D341Med (cell line): ENCODE measurements around the gene SUPT3H.

Experiments used
- DNase-seq: peaks from one replicate; pipeline ENCODE4 v3.0.0; 2012; ENCODE audit warnings: low spot score

The SUPT3H gene

GRCh38 chr6:45377554-45378333 is at the start of gene SUPT3H:
Gene SUPT3H (minus strand): TSS chr6:45377934.
- peak; percentile 98 for DNase-seq

- DNase-seq: no peak
Observed at GRCh38 chr6:45426251-45426650, 48.5 kb upstream of the SUPT3H start.

GRCh38 chr6:45424451-45424861 is 46.7 kb upstream of the SUPT3H start:
- no peak for DNase-seq

- no peak for DNase-seq
Observed at GRCh38 chr6:45423824-45424450, 46.2 kb upstream of the SUPT3H start.

GRCh38 chr6:45423111-45423823 is 45.5 kb upstream of the SUPT3H start:
- DNase-seq: peak; percentile 50

DNA sequence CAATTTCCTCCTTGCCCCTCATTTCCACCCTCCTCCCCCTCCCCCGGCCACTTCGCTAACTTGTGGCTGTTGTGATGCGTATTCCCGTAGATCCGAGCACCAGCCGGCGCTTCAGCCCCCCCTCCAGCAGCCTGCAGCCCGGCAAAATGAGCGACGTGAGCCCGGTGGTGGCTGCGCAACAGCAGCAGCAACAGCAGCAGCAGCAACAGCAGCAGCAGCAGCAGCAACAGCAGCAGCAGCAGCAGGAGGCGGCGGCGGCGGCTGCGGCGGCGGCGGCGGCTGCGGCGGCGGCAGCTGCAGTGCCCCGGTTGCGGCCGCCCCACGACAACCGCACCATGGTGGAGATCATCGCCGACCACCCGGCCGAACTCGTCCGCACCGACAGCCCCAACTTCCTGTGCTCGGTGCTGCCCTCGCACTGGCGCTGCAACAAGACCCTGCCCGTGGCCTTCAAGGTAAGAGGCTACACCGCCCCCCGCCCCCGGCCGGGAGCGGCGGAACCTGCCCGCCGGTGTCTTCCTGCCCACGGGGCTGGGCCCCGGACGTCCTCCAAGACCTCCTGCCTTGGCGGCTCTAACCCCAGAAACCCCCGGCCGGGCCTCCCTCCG is 44.9 kb upstream of the SUPT3H start:
- peak; percentile 46 for DNase-seq

- peak; percentile 85 for DNase-seq
Observed at GRCh38 chr6:45421709-45422502, 44.2 kb upstream of the SUPT3H start.

DNA sequence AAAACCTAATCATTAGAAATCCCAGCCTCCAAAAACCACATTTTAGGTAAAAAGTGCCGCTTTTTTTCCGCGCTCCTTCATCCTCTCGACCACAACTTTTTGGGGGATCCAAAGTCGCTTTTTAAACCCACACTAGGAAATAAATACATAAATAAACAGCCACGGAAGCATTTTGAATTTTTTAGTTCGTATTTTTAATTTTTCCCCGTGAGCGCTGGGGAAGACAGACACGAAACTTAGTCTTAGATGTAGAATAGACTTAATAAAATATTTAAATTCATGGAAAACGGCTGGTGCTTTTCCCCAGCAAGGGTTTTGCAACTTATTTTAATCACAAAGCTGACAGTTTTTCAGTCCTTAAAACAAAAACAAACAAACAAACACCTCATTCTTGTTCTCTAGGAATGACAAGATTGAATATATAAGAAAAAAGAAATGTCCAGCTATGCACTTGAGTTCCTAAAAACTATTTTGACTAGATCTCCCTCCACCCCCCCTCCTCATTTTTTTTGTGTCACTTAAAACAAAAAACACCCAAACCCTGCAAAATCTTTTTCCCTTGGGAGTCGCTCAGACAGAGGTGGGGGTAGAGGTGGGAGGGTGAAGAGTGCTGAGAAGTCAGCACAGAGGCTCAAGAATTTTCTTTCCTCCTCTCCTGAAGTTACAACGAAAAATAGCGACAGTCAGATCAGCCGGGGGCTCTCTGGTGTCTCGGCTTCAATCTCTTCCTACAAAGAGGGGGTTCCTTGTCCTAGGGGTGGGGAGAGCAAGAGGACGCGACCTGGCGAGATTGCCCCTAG is 43.4 kb upstream of the SUPT3H start:
- DNase-seq: no peak

- peak; percentile 36 for DNase-seq
Observed at GRCh38 chr6:45420083-45420908, 42.6 kb upstream of the SUPT3H start.

DNA sequence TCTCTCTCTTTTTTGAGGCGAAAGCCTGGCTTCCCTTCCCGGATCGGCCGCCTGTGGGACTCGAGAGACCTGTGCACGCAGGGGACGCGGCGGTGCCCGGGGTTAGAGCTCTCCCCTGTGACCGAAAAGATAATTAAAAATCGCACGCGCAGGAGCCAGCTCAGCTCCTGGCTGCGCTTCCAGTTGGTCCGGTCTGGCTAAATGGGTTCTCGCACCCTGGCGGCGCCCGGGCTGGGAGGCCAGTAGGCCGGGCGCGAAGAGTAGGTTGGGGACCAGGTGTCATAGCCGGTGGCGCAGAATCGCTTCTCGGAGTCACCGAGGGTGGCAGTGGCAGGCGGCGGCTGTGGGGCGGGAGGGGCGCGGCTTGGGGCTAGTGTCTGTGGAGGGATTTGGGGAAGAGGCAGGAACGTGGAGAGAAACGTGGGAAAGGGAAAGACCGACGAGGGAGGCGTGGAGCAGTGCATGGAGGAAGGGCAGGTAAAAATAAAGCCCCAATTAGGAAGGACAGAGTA is 41.9 kb upstream of the SUPT3H start:
- DNase-seq: peak; percentile 83

- no peak for DNase-seq
Observed at GRCh38 chr6:45417436-45417835, 39.7 kb upstream of the SUPT3H start.

GRCh38 chr6:45416700-45417099 is 39.0 kb upstream of the SUPT3H start:
- no peak for DNase-seq

DNA sequence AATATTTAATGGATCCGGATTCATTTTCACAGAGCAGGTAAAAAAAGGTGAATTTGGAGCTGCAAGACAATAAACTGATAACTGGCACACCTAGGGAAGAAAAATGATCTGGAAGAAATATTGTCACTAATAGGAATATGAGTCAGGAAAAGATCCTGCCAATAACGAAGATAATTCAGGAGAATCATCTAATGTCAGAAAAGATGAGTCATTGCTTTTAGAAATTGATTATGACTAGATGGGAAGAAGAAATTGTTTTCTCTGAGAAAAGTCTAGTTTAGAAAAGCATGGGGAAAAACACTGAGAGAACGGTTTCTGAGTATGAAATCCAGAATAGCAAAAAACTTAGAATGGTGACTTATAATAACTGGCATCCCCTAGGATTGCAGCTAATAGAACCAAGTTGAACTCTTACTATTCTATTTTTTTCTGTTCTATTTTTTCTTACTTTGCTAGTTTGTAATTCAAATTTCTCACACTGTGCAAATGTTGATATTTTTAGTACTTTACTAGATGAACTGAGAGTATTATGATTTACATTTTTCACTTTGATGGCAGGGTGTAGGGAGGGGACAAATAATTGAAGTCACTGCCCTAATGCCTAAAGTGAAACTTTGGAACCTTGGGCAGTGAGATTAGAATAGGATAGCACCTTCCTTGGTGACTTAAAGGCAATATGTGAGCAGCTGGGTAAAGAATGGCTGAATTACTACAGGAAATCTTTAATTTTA is 38.2 kb upstream of the SUPT3H start:
- DNase-seq: no peak

GRCh38 chr6:45415315-45415714 is 37.6 kb upstream of the SUPT3H start:
- peak; percentile 28 for DNase-seq

DNA sequence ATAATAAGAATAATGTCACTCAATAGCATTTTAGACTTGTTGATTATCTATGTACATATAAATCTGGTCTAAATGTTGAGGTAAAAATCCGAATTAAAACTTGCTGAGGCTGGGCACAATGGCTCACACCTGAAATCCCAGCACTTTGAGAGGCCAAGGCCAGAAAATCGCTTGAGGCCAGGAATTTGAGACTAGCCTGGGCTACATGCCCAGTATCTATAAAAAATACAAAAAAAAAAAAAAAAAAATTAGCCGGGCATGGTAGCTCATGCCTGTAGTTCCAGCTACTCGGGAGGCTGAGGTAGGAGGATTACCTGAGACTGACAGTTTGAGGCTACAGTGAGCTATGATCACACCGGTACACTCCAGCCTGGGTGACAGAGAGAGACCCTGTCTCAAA is 34.2 kb upstream of the SUPT3H start:
- DNase-seq: no peak

DNA sequence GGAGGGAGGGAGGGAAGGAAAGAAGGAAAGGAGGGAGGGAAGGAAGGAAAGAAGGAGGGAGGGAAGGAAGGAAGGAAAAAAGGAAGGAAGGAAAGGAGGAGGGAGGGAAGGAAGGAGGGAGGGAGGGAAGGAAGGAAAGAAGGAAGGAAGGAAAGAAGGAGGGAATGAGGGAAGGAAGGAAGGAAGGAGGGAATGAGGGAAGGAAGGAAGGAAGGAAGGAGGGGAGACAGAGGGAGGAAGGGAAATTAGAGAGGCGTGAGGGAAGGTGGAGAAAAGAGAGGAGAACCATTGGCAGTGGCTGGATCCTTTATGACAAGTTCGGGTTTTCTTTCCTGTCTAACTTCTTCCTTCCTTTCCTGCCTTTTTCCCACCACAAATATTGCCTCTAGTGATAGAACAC is 22.3 kb upstream of the SUPT3H start:
- DNase-seq: no peak

DNA sequence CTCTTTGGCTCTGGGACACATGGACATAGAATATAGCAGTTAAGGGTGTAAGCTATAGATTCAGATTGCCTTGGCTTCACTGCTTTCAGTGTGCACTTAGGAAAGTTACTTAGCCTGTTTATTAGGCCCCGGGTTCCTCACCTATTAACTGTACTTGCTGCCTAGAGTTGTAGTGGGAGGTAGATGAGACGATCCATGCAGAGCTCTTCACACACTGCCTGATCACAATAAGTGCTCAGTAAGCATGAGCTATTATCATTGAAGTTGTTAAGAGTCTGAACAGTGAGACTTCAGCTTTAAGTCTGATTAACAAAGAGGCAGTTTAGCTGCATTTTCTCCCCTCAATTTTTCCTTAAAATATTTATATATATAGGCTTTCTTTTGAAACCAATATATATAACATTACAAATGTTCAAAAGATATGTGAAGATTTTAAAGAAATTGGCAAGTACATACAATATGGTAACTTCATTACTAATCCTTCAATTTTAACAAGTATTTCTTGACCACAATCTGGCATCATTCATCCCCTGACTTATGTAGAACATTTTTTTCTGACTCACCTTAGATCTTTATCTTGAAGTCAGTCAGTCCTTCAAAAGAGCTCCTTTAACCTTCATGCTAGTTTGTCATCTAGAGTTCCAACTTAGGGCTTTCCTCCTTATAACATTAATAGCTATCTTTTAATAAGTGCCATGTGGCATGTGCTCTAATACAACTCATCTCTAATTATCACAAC is 20.5 kb upstream of the SUPT3H start:
- no peak for DNase-seq

- no peak for DNase-seq
Observed at GRCh38 chr6:45394586-45395095, 16.9 kb upstream of the SUPT3H start.
